Measurements from ENCODE around the gene PLCB4.

Gene PLCB4

GRCh38 chr20:9177278-9177677 lies 108.4 kb downstream of the PLCB4 start:
- H3K4me3 ChIP-seq (ENCODE audit: low read depth, low read length): no peak overlapping the region
- no peaks in the 10 kb centered on the region; a peak in 1 of 3 replicates for H3K36me3 ChIP-seq (ENCODE audit: control insufficient read depth in 2 of 2, insufficient read depth in 1 of 2, low read length in 2 of 2)
- no peaks in the 10 kb centered on the region for H3K9me3 ChIP-seq (ENCODE audit: control insufficient read depth, insufficient read depth, low read depth, low read length)
- CTCF ChIA-PET: no interaction called here
- no peaks in the 10 kb centered on the region for H3K4me1 ChIP-seq (ENCODE audit: control insufficient read depth, insufficient read depth, low read length)
- TF ChIP-seq ZNF530 (tag by site-specific recombination; IDR thresholded peaks at IDR 0.05; ENCODE audit: low read depth) (no peak), ZBTB20 (tag by site-specific recombination; IDR thresholded peaks at IDR 0.05) (no peak), ZNF558 (tag by site-specific recombination; IDR thresholded peaks at IDR 0.05) (no peak), ZNF211 (tag by site-specific recombination; IDR thresholded peaks at IDR 0.05; ENCODE audit: low read depth) (no peak), ZFP37 (tag by site-specific recombination; IDR thresholded peaks at IDR 0.05) (no peak), ZNF19 (tag by site-specific recombination; IDR thresholded peaks at IDR 0.05; ENCODE audit: low read depth) (no peak), BCL11A (tag by site-specific recombination; IDR thresholded peaks at IDR 0.05; ENCODE audit: low read depth) (no peak), CTCF (tag by site-specific recombination; IDR thresholded peaks at IDR 0.05) (no peak), SP2 (tag by site-specific recombination; IDR thresholded peaks at IDR 0.05) (no peak), ZBTB21 (tag by site-specific recombination; IDR thresholded peaks at IDR 0.05) (no peak), ZNF571 (tag by site-specific recombination; IDR thresholded peaks at IDR 0.05) (no peak), ZNF148 (tag by site-specific recombination; IDR thresholded peaks at IDR 0.05; ENCODE audit: borderline replicate concordance) (no peak)
- POLR2A ChIA-PET: no interaction called here
- H3K27ac ChIP-seq (ENCODE audit: extremely low read depth, low read depth, low read length): no peak overlapping the region

GRCh38 chr20:9179193-9179802 lies 110.4 kb downstream of the PLCB4 start:
- CTCF ChIA-PET: no interaction called here
- H3K36me3 ChIP-seq (ENCODE audit: control insufficient read depth in 2 of 2, insufficient read depth in 1 of 2, low read length in 2 of 2): no peaks in the 10 kb centered on the region; a peak in 1 of 3 replicates
- TF ChIP-seq KLF7 (tag by site-specific recombination; IDR thresholded peaks at IDR 0.05; ENCODE audit: borderline replicate concordance) (no peak), AEBP2 (tag by site-specific recombination; IDR thresholded peaks at IDR 0.05; ENCODE audit: borderline replicate concordance) (no peak), ZFP69B (tag by site-specific recombination; IDR thresholded peaks at IDR 0.05) (no peak), ZBTB44 (tag by site-specific recombination; IDR thresholded peaks at IDR 0.05) (no peak), ZNF558 (tag by site-specific recombination; IDR thresholded peaks at IDR 0.05) (no peak), ZNF837 (tag by site-specific recombination; IDR thresholded peaks at IDR 0.05) (no peak), ZNF501 (tag by site-specific recombination; IDR thresholded peaks at IDR 0.05) (no peak), YY2 (tag by site-specific recombination; IDR thresholded peaks at IDR 0.05) (no peak)
- H3K27ac ChIP-seq (ENCODE audit: extremely low read depth, low read depth, low read length): no peak overlapping the region
- no peaks in the 10 kb centered on the region for H3K4me1 ChIP-seq (ENCODE audit: control insufficient read depth, insufficient read depth, low read length)
- no peak overlapping the region for H3K4me3 ChIP-seq (ENCODE audit: low read depth, low read length)
- POLR2A ChIA-PET: no interaction called here
- no peaks in the 10 kb centered on the region for H3K9me3 ChIP-seq (ENCODE audit: control insufficient read depth, insufficient read depth, low read depth, low read length)

All from HEK293 (cell line).